Cardiac fibroblast (primary cell): ENCODE results near the gene TMEM150C.
"Not testable (repeated sequence)": the region's sequence is repeated elsewhere in the genome, so short reads cannot be mapped to it uniquely, and the experiment has no call there.

ENCODE experiments used
- DNase-seq, 2 donors: peaks; one replicate each; pipeline versions ENCODE4 v3.0.0 to v3.0.0-alpha.2; 2010; ENCODE audit warnings: low read depth in 2 of 2
- H3K4me3 ChIP-seq, 2 donors: replicated peaks in 1 of 2; 1 replicate in 1 of 2; 2 replicates in 1 of 2; pipeline ENCODE4 v1.5.1; 2011; ENCODE audit warnings: low read depth in 2 of 2, low read length in 2 of 2, mild to moderate bottlenecking in 2 of 2, moderate library complexity in 1 of 2
- CTCF ChIP-seq: IDR thresholded peaks from one replicate; pipeline ENCODE4 v1.5.1; 2011; ENCODE audit warnings: low read depth, mild to moderate bottlenecking, low read length, inconsistent platforms

TMEM150C gene

GRCh38 chr4:82559735-82560120, 2.1 kb downstream of the TMEM150C start:
- no peak for TF ChIP-seq CTCF
- no peak overlapping the region for H3K4me3 ChIP-seq
- DNase-seq = no peak

- not testable (repeated sequence) for DNase-seq, H3K4me3 ChIP-seq
Observed at GRCh38 chr4:82559090-82559734, 2.6 kb downstream of the TMEM150C start.

GRCh38 chr4:82555276-82555675, 6.5 kb downstream of the TMEM150C start:
- no peak for DNase-seq
- no peak overlapping the region for H3K4me3 ChIP-seq
- TF ChIP-seq CTCF = no peak

- no peak for DNase-seq
- no peak overlapping the region for H3K4me3 ChIP-seq
- no peak for TF ChIP-seq CTCF
Observed at GRCh38 chr4:82553020-82553419, 8.8 kb downstream of the TMEM150C start.

GRCh38 chr4:82551734-82552133, 10.1 kb downstream of the TMEM150C start:
- H3K4me3 ChIP-seq = no peak overlapping the region
- no peak for DNase-seq
- no peak for TF ChIP-seq CTCF

GRCh38 chr4:82547850-82548249, 13.9 kb downstream of the TMEM150C start:
- H3K4me3 ChIP-seq, DNase-seq: not testable (repeated sequence)

- no peak for DNase-seq
- TF ChIP-seq CTCF = no peak
- H3K4me3 ChIP-seq = no peak overlapping the region
Observed at GRCh38 chr4:82543131-82543530, 18.7 kb downstream of the TMEM150C start.

GRCh38 chr4:82542642-82543041, 19.1 kb downstream of the TMEM150C start:
- no peak for TF ChIP-seq CTCF
- DNase-seq = no peak
- no peak overlapping the region for H3K4me3 ChIP-seq
